ENCODE data around the gene CADPS.

The CADPS gene

GRCh38 chr3:62481962-62482361 lies 393.3 kb downstream of the CADPS start:
- DNase-seq: no peak

DNA sequence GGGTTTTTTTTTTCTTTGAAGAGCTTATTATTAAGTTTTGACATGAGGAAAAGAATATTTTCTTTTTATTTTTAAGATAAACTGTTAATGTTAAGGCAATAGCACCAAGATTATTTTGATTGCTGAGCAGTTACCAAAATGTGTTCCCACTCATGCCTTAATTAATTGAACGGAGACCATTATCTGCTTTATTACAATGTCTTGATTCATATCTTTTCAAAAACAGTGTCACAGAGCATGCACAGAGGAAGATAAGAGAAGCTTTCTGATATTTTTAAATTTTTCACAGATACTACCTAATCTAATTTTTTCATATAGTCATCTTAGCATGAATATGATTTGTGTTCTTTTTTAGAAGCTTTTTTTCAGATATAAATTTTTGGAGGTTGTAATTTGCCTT lies 395.2 kb downstream of the CADPS start:
- no peak for DNase-seq

GRCh38 chr3:62479326-62479725 lies 395.9 kb downstream of the CADPS start:
- peak; percentile 55 for DNase-seq

GRCh38 chr3:62475306-62475705 lies 399.9 kb downstream of the CADPS start:
- DNase-seq: no peak

DNA sequence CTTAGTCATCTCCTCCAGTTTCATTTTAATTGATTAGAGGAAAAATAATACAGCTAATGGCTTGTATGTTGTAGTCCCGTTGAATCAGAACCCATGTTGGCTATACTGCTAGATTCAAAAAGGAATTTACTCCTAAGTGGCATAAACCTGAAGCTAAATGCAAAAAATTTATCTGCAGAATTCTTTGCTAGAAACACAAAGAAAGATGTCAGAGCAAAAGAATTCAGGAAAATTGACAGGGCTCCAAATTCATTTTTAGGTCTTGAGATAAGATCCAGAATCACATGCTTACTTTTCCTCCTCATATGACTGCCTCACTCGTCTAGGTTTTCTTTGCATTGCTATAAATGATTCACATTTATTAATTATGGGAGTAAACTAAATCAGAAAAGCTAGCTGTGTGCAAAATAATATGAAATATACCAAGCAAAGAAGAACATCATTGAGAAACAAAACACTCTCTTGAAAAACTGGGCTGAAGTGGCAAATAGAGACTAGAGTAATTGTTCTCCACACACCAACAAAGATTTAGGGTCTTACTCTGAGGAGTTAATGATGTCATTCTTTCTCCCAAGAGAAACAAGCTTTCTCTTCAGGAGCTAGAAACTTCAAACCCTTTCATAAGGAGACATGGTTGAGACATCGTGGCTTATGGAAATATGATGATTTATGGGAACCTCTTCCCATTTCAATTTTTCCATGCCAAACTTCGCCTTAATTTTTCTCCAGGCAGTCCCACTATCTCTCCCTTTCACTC lies 407.1 kb downstream of the CADPS start:
- no peak for DNase-seq

DNA sequence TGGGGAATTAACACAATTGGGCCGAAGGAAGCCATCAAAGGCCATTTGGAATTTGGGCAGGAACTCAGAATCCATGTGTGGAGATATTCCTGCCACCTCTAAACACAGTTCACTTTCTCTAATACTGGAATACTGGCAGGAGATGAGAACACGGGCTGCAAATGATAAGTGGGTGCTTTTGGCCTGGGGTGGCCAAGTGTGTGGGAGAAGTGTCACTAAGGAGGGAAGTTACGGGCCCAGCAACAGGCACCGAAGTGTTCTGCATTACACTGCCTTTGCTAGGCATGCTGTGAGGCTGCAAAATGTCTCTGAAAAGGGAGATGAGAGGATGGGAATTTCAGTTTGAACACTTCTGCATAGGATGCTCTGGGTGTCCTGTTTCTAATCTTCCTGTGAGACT lies 412.4 kb downstream of the CADPS start:
- no peak for DNase-seq

- no peak for DNase-seq
These were observed 413.0 kb downstream of the CADPS start for GRCh38 chr3:62462104-62462762.

DNA sequence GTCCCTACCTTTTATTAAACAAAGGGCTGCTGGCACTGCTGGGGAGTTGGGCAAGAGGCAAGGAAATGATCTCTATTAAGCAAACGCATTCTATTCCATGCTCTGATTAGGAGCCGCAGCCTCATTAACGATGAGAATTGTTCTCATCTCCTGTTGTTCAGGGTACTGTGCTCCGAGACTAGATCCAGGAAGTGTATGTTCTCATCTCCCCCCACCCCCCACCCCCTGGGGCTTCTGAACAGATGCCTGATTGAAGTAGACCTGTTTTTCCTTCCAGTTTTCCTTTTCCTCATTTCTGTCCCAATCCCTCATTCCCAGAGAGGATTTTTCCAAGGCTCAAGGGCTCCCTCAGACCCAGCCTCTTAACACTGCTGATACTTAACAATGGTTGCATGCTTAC lies 420.3 kb downstream of the CADPS start:
- DNase-seq: no peak

GRCh38 chr3:62453448-62453847 lies 421.8 kb downstream of the CADPS start:
- no peak for DNase-seq

GRCh38 chr3:62451211-62451887 lies 423.9 kb downstream of the CADPS start:
- DNase-seq: no peak

- no peak for DNase-seq
These were observed 428.8 kb downstream of the CADPS start for GRCh38 chr3:62446337-62446940.

- no peak for DNase-seq
These were observed 429.9 kb downstream of the CADPS start for GRCh38 chr3:62445275-62445674.

GRCh38 chr3:62439978-62440377 lies 435.2 kb downstream of the CADPS start:
- no peak for DNase-seq

DNA sequence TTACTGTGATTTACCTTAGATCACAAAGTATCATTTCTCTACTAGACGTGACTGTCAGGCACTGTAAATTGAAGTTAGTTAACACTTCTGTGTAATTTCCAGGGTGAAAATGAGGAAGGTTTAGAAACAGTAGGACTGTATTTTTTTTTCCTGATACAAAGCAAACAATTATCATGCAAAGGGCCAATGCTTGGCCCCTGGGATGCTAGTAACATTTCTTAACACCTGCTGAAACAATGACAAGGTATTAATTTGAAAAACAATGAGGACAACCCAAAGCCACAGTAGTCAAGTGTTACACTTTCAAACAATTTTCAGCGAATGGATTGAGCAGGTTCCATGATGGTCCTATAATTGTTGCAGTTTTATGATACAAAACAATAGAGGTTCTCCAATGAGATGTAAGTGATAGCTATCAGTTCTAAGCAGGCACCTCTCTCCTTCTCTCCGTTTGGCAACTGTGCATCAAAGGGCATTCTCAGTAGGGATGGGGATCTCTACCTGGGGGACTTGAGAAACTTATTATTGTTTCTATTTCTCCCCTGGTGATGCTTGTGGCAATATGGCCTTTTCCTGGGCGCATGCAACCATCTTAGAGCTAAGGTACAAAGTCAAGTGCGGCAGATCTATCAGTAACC lies 435.9 kb downstream of the CADPS start:
- DNase-seq: no peak

DNA sequence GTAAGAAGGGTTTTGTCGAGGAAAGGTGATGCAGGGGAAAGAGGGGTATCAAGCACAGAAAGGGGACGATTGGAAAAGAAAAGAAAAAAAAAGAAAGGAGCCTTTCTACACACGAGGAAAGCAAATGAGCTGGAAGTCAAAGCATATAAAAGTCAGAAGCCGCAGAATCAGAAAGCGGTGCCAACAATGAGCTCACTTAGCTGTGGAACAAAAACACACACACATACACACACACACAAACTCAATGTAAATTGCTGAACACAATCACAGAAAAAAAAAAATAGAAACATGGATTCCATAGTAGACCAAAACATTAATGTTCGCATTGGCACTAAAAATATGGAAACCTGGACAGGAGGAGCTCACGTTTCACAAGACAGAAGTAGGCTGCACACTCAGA lies 438.4 kb downstream of the CADPS start:
- DNase-seq: no peak

DNA sequence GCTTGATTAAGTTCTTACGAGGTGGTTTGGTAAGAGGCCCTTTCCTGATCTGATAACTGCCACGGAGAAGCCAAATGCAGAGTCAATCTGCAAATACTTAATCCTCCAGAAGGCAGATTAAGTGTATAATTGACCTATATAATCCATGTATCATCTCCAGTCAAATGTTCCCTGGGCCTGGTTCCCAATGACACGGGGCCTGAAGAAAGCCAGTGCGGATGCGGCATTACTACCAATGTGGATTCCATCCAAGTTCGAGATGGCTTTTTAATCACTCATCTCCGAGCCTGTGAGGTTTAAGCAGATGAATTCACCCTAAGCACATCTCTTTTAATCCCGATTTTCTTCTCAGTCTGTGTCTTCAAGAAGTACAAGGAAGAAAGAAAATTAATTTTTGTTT lies 441.8 kb downstream of the CADPS start:
- DNase-seq: no peak

GRCh38 chr3:62421207-62421606 lies 454.0 kb downstream of the CADPS start:
- peak; percentile 37 for DNase-seq

GRCh38 chr3:62416144-62416543 lies 459.1 kb downstream of the CADPS start:
- peak; percentile 67 for DNase-seq

- peak; percentile 93 for DNase-seq
These were observed 459.9 kb downstream of the CADPS start for GRCh38 chr3:62415312-62415801.

DNA sequence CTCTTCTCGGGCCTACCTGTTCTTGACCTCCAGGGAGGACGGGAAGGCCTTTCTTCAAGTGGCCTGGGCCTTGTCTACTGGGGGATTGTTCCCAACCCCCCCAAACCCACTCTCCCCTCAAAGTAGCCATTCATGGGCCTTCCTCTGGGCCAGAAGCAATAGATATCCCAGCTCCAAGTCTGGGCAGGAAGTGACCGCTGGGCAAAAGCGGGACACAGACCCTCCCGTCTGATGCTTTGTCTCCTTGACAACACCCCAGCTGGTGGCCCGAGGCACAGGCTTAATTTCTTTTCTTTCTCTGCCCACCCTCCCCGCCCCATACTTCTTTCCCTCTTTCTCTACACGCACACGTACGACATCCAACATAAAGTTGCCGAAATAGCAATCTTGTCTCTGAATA lies 460.4 kb downstream of the CADPS start:
- DNase-seq: peak; percentile 66

- no peak for DNase-seq
These were observed 461.5 kb downstream of the CADPS start for GRCh38 chr3:62413687-62414086.

GRCh38 chr3:62406945-62407344 lies 468.3 kb downstream of the CADPS start:
- DNase-seq: no peak

GRCh38 chr3:62405566-62405965 lies 469.6 kb downstream of the CADPS start:
- no peak for DNase-seq
